ENCODE data around the gene RNF227. TPM values are rescaled to one million over a fixed set of nuclear protein-coding genes. Genes with fewer than 3 reads are reported as not detected.

RNF227 gene
- total RNA-seq, 4 donors from 2014 or later: under 0.01 to 9.8 (median 5.3) TPM

DNA sequence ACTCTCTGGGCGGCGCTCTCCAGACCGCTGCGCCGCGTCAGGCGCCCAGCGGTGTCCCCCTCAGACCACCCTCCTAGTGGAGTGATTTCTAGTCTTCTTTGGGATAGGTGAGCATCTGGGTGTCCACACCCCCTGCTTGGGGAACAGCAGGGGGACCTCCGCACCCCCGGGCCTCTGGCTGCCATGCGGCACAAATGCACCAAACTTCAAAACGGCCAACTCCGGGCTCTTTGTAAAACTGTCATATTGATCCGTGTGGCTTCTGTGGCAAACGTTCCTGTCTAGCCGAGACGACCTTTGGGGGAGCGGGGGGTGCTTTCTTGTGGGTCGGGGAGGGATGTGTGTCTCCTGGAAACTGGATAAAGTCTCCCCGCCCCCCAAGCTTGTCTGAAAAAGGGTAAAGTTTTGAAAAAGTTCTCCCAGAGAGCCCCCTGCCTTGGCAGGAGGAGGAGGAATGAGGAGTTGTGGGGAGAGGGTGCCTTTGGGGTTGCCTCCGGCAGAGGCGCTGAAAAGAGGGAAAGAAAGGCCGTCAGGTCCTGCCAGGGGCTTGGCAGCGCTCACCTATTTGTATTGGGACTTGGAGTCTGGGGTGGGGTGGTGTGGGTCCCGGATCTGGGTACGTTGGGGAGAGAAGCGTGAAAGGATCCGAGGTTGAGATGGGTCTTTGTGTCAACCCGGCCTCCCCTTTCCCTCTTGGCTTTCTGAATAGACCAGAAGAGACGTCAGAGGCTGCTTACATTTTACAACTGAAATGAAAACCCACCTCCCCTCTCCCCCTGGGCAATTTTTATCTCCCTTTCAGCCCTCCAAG is 29.7 kb downstream of the RNF227 start:
- peak overlapping the region; percentile 57 to 87 for H3K4me3 ChIP-seq
- H3K9me3 ChIP-seq: no peaks in the 10 kb centered on the region
- no peaks in the 10 kb centered on the region for H3K27me3 ChIP-seq
- DNase-seq: peak; percentile 52 to 60
- intact Hi-C loops (cut with DNase I; ENCODE audit: low total_unique reads): no loop called here
- H3K4me1 ChIP-seq: peaks cover 10 to 23% of the 10 kb centered on the region in 2 donors
- peak overlapping the region; percentile 97 to 98 for H3K27ac ChIP-seq
- no peaks in the 10 kb centered on the region for H3K36me3 ChIP-seq
- TF ChIP-seq POLR2A (IDR thresholded peaks at IDR 0.05) (no peak), CTCF (IDR thresholded peaks at IDR 0.05) (no peak)

DNA sequence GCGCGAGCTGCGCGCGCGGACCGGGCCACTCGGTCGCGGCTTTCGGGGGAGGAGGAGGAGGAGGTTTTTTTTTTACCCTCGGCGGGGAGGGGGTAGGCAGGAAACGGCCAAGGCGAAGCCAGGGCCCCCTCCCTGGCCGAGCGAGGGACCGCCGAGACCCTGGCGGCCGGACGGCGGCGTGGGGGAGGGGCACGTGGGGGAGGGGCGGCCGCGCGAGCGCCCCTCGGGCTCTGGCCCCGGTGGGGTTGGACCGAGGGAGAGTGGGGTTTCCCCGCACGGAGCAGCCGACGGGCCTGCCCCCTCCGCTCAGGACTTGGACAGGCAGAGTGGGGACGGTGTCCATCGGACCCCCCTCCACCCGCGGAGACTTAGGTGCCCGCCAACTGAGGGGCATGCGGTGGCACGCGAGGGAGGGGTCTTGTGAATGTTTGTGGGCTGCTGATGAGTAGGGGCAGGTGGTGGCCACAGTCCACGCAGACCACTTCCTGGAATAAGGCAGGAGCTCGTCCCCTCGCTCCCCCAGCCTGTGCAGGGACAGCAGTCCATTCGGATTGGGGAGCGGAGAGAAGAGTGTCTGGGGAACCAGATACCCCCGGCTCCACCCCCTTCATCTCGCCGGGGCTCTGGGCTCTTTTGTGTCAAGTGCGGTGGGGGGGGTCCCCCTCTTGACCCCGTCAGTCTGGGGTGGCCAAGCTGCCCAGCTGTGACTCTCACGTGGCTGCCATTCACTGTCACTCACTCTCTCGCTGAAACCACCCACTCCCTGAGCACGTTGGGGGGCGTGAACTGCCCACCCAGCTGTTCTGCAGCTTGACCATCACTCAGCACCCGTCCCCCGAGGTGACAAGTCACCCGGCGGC is 30.5 kb downstream of the RNF227 start:
- Histone ChIP-seq H3K27me3 (no peaks in the 10 kb centered on the region), H3K36me3 (no peaks in the 10 kb centered on the region), H3K27ac (peak overlapping the region; percentile 97 to 98), H3K4me3 (peak overlapping the region; percentile 57 to 87), H3K4me1 (peaks cover 10 to 23% of the 10 kb centered on the region in 2 donors), H3K9me3 (no peaks in the 10 kb centered on the region)
- TF ChIP-seq POLR2A (IDR thresholded peaks at IDR 0.05) (no peak), CTCF (IDR thresholded peaks at IDR 0.05) (no peak)
- intact Hi-C loops (cut with DNase I; ENCODE audit: low total_unique reads): no loop called here
- peak; percentile 61 for DNase-seq

GRCh38 chr17:7884581-7885366 is 31.3 kb downstream of the RNF227 start:
- intact Hi-C loops (cut with DNase I; ENCODE audit: low total_unique reads): no loop called here
- H3K27ac ChIP-seq: peak overlapping the region; percentile 97 to 98
- no peaks in the 10 kb centered on the region for H3K9me3 ChIP-seq
- H3K36me3 ChIP-seq: no peaks in the 10 kb centered on the region
- DNase-seq: peak in 1 of 2 donors; percentile 35
- TF ChIP-seq CTCF (IDR thresholded peaks at IDR 0.05) (no peak), POLR2A (IDR thresholded peaks at IDR 0.05) (no peak)
- H3K4me1 ChIP-seq: peaks cover 10 to 18% of the 10 kb centered on the region in 2 donors
- H3K27me3 ChIP-seq: no peaks in the 10 kb centered on the region
- H3K4me3 ChIP-seq: peak overlapping the region; percentile 57 to 87

DNA sequence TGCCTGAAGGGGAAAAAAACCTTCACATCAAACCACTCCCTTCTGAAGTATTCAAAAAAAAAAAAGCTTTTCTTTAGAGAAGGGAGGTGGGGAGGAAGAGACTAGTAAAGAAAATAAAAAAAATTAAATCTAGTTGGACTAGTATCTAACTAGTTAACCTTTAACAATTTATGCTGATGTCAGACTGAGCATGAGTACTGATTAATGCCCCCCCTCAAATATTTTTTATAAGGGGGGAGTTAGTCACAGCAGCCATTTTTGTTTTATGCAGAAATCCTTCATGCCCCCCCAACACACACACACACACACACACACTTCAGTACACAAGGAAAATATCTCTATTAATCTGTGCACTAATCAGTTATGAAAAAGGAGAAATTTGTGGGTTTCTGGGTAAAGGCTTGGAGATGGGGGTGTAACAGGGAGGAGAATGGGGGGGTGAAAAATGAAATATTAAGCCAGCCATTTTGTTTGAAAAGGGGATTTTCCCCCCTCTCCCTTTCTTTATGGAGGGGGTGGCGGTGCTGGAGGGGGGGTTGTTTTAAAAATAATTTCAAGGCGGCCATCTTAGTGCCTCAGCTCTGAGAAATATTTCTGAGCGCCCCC is 32.2 kb downstream of the RNF227 start:
- no peaks in the 10 kb centered on the region for H3K27me3 ChIP-seq
- no peaks in the 10 kb centered on the region for H3K36me3 ChIP-seq
- H3K9me3 ChIP-seq: no peaks in the 10 kb centered on the region
- peak overlapping the region; percentile 97 to 98 for H3K27ac ChIP-seq
- peaks cover 10% of the 10 kb centered on the region in 2 donors for H3K4me1 ChIP-seq
- no peak for TF ChIP-seq POLR2A (IDR thresholded peaks at IDR 0.05)
- no peak for TF ChIP-seq CTCF (IDR thresholded peaks at IDR 0.05)
- DNase-seq: no peak
- peak overlapping the region; percentile 57 to 87 for H3K4me3 ChIP-seq
- intact Hi-C loops (cut with DNase I; ENCODE audit: low total_unique reads): no loop called here

Data from uterus (tissue), 4 donors.